HG03432 (cell line): ENCODE data around the gene SCAPER.

Source experiments
- ATAC-seq: cut with Tn5 transposase; IDR thresholded peaks from one replicate; pipeline ENCODE4 v1.9.1; 2021; ENCODE audit warnings: mild to moderate bottlenecking, moderate library complexity; ENCODE audit not compliant: unreplicated experiment

The SCAPER gene, protein sequence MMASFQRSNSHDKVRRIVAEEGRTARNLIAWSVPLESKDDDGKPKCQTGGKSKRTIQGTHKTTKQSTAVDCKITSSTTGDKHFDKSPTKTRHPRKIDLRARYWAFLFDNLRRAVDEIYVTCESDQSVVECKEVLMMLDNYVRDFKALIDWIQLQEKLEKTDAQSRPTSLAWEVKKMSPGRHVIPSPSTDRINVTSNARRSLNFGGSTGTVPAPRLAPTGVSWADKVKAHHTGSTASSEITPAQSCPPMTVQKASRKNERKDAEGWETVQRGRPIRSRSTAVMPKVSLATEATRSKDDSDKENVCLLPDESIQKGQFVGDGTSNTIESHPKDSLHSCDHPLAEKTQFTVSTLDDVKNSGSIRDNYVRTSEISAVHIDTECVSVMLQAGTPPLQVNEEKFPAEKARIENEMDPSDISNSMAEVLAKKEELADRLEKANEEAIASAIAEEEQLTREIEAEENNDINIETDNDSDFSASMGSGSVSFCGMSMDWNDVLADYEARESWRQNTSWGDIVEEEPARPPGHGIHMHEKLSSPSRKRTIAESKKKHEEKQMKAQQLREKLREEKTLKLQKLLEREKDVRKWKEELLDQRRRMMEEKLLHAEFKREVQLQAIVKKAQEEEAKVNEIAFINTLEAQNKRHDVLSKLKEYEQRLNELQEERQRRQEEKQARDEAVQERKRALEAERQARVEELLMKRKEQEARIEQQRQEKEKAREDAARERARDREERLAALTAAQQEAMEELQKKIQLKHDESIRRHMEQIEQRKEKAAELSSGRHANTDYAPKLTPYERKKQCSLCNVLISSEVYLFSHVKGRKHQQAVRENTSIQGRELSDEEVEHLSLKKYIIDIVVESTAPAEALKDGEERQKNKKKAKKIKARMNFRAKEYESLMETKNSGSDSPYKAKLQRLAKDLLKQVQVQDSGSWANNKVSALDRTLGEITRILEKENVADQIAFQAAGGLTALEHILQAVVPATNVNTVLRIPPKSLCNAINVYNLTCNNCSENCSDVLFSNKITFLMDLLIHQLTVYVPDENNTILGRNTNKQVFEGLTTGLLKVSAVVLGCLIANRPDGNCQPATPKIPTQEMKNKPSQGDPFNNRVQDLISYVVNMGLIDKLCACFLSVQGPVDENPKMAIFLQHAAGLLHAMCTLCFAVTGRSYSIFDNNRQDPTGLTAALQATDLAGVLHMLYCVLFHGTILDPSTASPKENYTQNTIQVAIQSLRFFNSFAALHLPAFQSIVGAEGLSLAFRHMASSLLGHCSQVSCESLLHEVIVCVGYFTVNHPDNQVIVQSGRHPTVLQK (N-terminal part only)

DNA sequence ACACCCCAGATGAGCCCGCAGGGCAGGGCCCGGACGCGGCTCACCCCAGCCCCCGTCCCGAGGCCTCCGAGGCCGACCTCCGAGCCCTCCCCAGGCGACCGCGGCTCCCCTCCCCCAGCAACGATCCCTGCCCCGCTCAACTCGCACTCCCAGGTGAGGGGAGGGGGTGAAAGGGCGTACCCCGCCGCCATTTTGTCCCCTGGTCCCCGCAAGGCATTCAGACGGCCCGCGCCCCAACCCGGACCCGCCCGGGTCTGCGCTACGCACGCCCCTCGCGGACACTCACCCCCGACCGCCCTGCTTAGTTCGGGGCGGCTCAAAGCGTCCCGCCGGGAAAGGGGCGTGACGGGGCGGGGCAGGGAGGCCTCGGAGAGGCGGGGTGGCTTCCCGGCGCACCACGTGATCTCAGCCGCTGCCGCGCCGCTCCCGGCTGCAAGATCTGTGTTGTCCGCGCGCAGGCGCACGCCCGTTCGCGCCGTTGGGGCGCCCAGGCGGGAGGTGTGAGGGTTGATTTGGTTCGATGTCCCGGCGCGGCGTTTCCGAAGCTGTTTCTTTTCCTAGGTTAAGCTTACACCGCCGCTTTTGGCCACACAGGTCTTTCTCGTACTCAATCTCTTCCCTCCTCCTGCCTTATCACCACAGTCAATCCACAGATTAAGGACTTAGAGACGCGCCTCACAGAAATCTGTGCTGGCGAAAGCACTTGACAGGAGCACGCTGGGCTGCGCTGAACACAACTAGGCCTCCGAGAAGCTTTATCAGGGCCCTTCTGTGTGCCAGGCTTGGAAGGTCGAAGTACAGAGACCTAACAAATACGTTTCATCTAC, at the start of gene SCAPER:
Gene SCAPER, minus strand, starts transcription at position 328 of the 827 bp plus-strand sequence. CDS start 21,523 bp downstream, outside the sequence.
- peak; percentile 89 for ATAC-seq

DNA sequence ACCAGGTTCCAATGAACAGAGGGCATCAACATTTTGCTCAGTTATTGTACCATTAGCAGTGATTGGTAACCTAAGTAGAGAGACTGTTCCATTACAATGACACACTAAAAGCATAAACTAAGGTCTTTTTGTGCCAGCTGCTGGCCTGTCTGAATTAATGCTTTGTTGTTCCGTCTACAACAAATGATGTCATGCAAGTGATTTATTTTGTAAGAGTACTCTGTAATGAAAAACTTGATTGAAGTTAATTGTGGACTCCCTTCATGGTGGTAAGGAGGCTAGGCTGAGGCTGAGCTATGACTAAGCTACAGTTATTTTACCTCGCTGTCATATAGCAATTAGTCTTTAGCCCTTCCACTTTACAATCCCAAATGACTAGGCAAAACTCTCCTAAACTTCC, 49.6 kb upstream of the SCAPER start:
- no peak for ATAC-seq

DNA sequence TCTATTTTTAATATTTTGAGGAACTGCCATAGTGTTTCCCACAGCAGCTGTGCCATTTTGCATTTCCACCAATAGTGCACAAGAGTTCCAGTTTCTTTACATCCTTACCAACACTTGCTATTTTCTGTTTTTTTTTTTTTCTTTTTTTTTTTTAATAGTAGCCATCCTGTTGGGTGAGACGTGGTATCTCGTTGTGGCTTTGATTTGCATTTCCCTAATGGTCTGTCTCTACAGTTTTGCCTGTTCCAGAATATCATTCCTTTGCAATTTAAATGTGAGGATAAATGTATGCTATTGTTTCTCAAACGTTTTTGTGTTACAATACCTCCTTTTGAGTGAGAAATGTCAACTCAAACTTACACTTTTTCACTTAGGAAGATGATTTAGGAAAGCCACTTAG, 48.8 kb upstream of the SCAPER start:
- ATAC-seq: no peak

DNA sequence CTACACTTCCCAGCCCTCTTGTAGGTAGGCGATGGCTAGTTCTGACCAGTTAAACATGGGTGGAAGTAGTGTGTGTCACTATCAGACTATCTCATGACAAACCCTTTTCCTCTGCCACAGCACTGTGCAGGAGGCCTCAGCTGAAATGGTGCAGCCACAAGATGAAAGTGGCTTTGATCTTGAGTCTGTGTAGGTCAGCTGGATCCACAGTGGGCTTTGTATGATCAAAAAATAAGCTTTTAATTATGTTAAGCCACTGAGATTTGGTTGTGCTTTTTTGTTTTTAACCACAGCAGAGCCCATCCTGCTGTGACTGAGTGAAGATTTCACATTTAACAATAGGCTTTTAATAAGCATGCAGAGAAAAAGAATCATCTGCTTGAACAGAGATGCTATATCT, 46.1 kb upstream of the SCAPER start:
- ATAC-seq: no peak

DNA sequence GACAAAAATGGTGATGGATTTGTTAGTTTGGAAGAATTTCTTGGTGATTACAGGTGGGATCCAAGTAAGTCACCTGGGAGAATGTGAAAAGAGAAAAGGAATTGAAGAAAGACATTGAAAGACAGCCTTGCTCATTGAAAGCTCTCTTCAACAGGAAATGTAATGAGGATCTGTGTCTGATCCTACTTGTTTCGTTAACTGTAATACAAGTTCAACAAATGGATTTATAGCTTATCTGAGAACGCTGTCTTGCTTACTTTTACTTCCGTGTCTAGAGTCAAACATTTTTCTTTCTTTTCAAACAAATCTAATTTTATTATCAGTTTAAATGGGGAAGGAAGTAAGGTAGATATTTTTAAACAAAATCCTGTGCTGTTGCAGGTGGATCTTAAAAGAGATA, 42.3 kb upstream of the SCAPER start:
- no peak for ATAC-seq

DNA sequence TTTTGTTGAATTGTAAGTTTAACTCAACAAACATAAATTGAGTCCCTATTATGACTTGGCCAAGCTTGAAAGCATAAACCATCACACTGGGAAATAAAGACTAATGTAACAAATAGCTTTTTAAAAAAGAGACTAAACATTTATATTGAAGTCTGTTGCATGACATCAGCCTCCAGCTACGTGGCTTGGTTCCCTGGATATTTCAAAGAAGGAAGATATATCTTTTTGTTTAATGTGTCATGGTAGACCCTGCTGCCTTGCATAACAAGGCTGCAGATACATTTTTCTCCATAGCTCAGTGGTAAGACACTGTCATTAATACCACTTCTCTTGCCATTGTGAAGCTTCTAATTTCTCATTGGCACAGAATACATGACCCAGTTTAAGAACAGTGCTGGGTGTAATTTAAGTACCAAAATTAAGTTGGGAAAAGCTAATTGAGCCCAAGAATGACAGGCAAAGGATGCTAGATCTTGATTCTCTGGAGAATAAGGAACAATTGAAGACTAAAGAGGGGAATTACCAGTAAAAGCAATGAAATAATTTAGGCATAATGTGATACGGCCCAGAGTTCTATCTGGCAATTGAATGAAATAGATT, 40.5 kb upstream of the SCAPER start:
- no peak for ATAC-seq

DNA sequence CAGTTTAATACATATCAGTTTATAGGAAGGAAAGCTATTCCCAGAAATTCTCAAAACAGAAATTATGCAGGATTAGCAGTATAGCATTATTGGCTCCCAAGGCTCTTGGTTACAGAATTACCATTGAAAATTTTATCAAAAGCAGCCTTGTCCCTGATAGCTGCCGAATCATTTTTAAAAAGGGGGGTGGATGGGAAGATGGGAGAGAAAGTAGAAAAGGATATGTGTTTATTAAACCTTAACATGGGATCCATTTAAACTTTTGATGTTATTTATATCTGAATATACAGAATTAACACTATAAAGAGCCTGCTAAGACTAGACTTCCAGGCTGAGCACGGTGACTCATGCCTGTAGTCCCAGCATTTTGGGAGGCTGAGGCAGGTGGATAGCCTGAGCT, 37.2 kb upstream of the SCAPER start:
- ATAC-seq: no peak

DNA sequence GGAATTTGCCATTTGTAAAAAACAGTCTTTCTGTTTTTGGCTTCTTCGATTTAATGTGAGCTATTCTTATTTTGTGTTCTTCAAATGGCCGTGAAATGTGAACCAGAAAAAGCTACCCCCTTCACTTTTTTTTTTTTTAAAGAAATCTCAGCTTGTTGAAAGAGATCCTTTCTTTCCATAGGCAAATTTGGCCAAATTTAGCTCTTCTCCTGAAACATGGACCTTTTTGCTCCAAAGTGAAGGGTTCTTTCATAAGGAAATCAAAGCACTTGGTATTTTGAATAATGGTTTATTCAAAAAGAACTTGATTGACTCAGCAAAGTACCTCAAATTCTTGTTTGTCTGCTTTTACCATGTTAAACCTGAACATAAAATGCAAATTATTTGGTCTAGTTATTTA, 36.5 kb upstream of the SCAPER start:
- no peak for ATAC-seq

DNA sequence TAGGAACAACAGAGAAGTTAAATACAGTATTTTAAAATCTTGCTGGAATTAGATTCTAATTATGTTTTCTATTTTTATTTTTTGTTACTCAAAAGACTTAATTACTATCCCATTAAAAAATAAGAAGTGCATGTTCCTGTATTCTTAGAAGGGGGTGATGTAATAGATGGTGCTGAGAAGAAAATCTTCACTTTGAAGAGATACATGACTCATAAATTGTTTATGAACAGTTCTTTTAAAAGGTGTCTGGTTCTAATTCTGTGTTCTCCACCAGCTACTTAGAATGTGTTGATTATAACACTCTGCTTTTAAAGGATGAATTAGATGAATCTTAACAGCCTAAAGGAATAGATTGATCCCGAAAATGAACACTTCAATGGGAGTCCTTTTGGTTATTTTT, 34.6 kb upstream of the SCAPER start:
- ATAC-seq: no peak

DNA sequence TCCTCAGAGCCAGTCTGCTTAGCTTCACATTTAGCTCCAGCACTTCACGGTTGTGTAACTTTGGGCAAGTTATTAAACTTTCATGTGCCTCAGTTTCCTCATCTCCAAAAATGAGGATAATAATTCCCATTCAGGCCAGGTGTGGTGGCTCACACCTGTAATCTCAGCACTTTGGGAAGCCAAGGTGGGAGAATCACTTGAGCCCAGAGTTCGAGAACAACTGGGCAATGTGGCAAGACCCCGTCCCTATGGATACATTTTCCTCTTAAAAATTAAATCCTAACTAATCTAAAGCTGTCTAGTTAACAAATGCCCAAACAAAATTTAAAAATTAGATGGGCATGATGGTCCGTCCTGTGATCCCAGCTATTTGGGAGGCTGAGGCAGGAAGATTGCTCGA, 33.6 kb upstream of the SCAPER start:
- ATAC-seq: no peak

DNA sequence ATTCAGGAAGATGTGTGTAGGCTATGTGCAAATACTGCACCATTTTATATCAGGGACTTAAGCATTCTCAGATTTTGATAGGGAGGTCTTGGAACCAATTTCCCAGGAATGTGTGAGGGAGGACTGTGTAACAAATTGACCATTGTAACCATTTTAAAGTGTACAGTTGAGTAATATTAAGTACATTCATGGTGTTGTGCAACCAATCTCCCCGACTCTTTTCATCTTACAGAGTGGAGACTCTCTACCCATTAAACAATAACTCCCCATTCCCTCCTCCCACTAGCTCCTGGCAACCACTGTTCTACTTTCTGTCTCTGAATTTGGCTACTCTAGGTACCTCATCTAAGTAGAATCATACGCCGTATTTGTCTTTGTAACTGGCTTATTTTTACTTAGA, 31.5 kb upstream of the SCAPER start:
- no peak for ATAC-seq

DNA sequence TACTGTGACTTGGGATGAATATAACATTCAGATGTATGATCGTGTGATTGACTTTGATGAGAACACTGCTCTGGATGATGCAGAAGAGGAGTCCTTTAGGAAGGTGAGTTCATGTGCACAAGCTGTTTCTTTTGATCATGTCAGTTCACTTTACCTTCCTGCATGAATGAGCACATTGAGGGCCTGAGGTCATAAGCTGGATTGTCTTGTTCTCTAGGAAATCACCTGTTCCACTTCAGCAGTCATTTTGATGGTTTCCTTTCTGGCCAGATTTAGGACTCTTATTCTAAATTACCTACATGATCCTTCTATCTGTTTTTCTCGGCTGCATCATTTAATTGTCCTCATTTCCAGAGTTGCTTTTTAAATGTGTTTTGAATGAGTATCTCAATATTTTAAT, 30.5 kb upstream of the SCAPER start:
- no peak for ATAC-seq

DNA sequence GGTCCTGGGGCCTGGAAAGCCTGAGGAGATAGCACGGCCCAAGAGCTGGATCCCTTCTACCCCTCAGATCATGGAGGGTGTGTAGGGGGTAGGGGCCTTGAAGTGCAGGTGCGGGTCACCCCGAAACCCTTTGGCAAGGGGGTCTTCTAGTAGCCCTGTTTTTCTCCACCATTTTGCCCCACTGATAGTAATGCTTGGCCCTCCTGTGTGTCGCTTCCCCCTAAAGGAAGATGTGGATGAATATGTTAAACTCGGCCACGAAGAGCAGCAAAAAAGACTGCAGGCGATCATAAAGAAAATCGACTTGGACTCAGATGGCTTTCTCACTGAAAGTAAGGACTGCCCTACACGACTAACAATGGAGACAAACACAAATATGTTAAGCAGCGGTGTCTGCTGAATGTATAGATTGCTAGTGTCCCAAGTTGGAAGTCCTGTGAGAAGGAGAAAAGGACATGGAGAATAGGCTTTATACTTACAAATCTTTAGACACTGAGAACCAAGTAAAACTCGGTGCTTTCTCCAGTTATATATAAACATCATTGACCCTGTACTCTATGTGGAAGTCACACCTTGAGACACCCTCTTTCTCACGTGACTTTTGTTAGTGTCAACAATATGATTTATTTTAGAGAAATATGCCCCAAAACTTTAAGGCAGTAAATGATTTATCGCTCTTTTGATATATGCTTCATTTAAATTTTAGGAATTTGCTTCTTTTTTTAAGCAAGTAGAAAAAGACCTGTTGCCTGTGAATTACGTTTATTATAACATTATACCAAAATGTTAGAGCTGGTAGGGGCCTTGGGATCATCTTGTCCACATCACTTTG, 27.2 kb upstream of the SCAPER start:
- ATAC-seq: peak; percentile 1

DNA sequence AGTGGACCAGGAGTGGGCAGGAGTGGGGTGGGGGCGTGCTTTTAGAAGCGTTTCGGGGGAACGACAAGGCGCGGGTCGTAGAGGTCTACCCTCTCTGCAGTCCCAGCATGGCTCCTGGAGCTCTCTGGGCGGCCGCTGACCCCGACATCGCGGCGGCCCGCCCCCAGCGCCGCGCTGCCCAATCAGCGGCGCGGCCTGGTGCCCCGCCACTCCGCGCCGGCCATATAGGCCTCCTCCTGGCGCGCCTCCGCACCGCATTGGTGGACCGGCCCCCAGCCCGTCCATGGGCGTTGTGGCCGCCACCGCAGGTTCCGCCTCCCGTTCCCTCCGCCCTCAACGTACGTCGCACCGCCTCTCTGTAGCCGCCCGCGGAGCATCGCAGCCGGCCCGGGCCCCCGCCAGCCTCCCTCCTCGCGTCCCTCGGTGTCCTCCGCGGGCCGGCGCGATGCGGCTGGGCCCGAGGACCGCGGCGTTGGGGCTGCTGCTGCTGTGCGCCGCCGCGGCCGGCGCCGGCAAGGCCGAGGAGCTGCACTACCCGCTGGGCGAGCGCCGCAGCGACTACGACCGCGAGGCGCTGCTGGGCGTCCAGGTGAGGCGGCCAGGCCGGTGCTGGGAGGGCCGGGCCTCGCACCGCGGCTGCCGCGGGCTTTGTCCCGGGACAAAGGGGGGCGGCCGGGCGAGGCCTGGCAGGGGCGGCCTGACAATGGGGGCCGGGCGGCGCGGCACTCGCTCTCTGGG, 26.4 kb upstream of the SCAPER start, which contains the start of gene RCN2:
Gene RCN2, plus strand, starts transcription at position 353 of the 738 bp plus-strand sequence. Its CDS starts 93 bp downstream, at position 446.
- peak; percentile 98 for ATAC-seq

DNA sequence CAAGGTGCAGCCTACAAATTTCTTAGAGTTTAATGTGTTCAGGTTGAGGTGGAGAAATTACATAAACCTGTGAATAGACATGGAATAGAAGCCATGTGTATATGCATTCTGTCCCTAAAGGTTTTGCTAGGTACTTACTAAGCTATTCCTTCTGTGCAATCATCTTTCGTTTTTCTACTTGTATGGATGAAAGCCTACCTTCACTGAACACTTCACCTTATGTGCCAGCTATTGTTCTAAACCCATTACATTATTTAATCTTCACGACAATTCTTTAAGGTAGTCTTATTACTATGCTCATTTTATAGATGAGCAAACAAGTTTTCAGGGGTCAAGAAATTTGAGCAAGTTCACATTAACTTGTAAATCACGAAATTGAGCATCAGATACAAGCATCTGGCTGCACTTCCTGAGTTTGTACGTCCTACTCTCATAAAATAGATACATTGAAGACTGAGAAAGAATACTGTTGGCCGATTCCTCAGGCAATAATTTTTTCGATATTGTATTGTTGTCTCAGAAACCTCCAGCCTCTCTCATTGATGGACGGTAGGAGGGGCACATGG, 25.8 kb upstream of the SCAPER start:
- no peak for ATAC-seq

DNA sequence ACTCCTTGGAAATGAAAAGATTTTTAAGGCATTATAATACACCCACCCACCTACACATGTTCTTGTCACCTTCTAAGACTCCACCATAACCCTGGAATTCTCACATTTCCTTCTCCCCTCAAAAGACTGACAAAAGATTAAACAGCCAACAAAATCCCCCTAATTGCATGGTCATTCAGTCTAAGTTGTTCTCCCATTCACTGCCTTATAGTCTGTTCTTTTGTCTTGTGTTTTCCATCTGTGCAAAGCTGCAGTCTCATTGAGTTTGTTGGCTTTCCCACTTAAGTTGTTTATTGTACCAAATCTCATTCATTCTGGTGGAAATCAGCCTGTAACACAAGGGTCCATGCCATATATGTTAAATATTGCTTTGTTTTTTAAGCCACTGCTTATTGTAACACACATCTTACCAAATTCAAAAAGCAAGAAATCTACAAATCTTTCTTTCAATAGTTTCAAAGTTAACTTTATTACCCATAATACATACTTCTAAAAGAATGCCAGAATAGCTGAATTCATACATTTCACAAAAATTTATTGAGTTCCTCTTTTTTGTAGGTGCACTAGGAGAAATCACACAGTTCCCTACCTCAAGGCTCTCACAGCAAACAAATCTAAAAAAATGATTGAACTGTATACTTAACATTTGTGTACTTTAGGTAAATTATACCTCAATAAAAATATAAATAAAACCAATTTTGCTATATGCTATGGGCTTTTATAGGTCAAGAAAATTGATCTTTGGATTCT, 24.0 kb upstream of the SCAPER start:
- ATAC-seq: no peak

DNA sequence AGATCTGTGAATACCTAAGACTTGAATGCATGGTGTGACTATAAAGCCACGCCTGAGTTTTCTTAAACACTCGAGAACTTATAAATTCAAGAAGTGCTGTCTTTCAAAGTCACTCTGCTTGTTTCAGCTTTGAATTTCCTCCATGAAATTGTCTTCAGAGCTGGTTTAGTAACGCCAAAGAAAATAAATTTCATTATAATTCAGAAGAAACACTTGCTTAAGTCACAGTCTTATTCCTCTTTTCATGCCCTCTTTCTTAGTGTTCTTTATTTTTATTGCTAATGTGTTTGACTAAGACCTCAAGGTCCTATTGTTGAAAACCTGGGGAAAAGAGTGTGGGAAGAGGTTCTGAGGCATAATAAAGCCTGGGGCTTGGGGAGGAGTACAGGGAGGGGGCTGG, 23.1 kb upstream of the SCAPER start:
- no peak for ATAC-seq
